ENCODE results near the gene IQSEC1.

DNA sequence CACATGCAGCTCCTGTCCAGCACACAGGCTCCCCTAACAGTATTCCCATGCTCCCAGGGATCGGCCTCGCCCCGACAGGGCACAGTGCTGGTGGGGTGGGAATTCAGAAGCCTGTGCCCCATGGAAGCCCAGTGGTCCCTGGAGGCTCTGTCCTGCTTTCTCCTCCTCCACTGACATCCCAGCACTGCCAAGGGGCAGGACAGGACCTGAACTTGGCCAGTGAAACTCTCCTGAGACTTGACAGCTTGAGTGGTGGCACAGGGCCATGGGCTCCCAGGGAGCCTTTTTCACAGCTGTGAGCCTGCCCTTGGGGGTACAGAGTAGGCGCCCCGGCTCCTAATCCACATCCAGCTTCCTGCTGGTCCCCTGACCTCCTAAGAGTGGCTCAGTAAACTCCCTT is 38.4 kb downstream of the IQSEC1 start:
- TF ChIP-seq CTCF (optimal IDR thresholded peaks at IDR 0.05 in 1 of 3, IDR thresholded peaks at IDR 0.05 in 1 of 3, conservative IDR thresholded peaks at IDR 0.05 in 1 of 3; ENCODE audit: extremely low read depth in 1 of 3, insufficient read depth in 2 of 3, low read length in 3 of 3), result no peak
- TF ChIP-seq EZH2 (IDR thresholded peaks at IDR 0.05; ENCODE audit: low read length), result no peak
